Stimulated activated CD4-positive, alpha-beta T cell treated with anti-CD3 and anti-CD28 coated beads, Interleukin-12 subunit alpha, Interleukin-12 subunit beta, amount 100 ng/mL, for 48 hours (primary cell): Measurements from ENCODE around the gene APOL1.
"Not testable (repeated sequence)": the region's sequence is repeated elsewhere in the genome, so short reads cannot be mapped to it uniquely, and the experiment has no call there.

Experiments used
- DNase-seq, 3 donors: peaks; one replicate each; pipeline ENCODE4 v3.0.0-alpha.2; 2020; ENCODE audit warnings: low read depth in 2 of 3, low spot score in 1 of 3

The APOL1 gene

DNA sequence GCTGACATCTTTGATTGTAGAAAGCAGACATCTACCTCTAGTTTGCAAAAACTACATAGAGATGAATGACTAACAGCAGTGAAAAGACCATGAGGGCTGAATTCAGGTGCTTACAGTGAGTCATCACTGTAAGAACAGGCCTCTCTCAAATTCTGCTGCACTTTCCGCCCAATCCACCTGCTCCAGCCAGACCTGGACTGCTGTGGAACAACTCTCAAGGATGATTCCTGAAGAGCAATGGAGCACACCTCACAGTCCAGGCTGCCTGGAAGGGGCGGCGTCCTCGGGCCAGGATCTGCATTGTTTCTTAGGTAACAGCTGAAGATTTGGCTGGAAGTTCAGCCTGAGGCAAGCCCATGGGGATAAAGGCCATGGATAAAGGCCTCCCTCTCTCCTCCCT is 28.7 kb upstream of the APOL1 start:
- DNase-seq: no peak

DNA sequence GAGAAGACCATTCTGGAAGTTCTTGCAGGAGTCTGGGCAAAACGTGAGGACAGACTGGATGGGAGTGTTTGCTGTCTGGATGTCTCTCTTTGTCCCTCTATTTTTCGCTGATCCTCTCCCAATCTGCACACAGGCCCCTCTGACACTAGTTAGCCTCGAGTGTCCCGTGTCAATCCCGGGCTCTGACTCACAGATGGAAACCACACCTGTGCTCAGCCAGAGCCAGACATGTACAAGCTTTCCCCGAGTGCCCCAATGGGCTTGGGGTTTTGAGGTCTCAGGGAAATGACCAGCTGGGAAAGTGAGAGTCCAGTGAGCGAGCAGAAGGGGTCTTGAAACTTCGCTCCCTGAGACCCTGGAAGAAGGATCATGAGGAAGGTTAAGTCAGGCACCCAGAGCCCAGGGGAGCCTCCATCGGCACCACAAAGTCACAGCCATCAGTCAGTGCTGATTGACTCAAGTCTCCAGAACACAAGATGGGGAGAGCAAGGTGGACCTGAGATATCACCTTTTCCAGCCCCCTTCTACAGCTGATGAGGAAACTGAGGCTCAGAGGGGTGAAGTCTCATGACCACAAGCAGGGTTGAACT is 27.5 kb upstream of the APOL1 start:
- DNase-seq: no peak

DNA sequence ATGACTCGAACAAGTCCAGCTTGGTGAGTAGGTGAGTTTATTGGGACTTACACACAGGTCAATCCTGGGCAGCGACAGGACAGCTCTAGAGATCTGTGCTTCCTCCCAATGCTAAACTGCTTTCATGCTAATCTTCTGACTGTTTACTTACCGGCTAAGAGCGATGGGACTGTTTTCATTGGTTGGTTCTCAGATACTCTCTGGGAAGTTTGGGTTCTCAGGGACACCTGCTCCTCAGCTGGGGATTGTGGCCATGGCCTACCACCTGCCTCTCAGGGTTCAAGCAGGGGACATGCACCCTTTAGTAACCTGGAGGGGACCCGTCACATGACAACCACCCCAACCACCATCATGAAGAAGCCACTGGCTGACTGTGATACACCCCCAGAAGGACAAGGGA is 26.7 kb upstream of the APOL1 start:
- DNase-seq: no peak

DNA sequence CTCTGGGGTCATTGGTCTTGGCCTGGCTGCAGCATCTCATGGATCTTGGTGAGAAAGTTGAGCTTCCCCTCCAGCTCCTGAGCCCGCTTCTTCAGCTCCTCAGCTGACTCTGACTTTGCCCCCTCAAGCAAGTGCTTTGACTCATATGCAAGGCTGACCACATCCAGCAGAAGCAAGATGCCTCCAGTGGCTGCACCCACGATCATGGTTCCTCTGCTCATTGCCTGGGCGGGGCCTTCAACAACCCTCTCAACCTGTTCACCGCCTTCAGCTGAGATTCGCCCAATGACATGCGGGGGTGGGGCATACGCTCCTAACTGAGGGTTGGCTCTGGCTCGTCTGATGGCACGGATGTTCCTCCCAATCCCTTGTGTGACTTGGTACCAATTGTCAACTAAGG is 25.5 kb upstream of the APOL1 start:
- no peak for DNase-seq

DNA sequence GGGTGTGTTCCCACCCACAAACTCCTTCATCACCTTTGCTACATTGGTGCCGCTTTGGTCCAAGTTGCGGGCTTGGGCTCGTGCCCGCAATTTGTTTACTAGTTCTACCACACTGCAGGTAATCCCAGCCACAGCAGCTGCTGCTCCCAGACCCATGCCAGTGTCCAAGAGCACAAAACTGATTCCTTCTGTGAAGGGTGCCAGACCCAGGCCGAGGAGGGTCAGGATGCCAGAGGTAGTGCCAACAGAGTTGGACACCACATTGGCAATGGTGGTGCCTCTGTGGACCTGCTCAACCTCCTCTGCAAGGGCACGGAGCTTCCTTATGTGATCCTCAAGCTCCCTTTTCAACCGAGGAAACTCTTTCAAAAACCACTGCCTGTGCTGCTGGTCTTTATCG is 25.1 kb upstream of the APOL1 start:
- no peak for DNase-seq

DNA sequence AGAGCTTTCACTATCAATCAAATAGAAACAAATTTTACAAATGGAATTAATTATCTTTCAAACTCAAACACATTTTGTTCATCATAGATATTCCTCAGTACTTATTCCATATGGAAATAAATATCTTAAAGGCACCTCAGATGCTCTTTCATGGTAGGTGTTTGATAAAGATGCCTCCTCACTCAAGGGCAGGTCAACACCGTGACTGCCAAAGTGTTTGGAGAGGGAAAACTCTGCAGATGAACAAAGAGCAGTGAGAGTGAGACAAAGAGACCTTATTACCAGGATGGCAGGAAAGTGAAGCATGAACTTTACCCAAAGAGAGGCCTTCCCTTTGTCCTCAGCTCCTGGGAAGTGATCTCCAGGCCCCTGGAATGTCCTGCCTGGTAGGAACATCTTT is 24.6 kb upstream of the APOL1 start:
- not testable (repeated sequence) for DNase-seq

DNA sequence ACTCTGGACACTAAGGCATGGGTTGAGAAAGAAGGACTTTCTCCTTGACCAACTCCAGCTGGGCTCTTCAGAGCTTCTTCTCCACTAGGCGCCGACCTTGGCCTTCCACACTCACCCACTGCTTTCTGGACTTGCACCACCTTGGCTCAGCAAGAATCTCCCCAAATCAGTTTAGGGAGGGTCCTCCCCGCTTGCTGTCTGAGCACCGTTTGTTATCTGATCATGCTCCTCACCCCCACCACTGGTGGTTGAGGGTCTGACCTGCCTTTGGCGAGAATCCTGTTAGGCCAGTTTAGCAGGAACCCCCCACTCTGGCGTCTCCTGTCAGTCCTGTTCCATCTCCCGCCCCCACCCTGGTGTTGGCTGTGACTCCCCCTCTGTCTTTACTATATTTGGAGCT is 24.0 kb upstream of the APOL1 start:
- DNase-seq: no peak

DNA sequence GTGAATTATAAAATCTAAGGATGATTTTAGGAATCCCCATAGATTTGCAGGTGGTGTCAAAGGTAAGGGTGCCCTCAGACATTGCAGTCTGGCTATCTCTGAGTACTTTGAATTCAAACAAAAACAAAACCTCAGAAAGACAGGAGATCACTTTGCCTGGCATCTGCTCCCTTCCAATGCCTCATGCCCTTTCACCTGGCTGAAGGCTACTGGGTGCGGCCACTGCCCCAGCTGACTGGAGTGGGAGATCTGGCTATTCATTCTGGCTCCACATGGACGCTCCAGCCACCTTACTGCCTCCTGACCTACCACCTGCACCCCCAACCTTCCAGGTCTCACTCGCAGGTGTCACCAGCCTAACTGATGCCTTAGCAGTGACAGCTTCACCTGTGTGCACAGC is 23.3 kb upstream of the APOL1 start:
- DNase-seq: not testable (repeated sequence)

DNA sequence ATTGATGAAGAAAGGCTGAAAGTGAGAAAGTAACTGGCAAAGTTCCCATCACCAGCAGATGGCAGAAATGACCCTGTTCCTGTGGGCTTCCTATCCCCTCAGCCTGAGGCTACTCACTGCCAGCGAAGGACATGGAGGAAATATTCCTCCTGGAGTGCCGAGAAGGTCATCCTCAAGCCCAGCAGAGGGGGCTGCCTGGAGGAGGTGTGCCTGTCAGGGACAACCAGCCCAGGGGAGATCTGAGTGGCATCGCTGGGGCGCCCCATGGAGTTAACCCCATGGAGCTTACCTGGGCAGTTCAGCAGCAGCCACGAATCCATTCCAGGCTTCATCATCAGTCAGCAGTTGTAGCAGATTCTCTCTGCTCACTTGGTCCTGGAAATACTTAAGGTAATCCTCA is 21.9 kb upstream of the APOL1 start:
- not testable (repeated sequence) for DNase-seq

DNA sequence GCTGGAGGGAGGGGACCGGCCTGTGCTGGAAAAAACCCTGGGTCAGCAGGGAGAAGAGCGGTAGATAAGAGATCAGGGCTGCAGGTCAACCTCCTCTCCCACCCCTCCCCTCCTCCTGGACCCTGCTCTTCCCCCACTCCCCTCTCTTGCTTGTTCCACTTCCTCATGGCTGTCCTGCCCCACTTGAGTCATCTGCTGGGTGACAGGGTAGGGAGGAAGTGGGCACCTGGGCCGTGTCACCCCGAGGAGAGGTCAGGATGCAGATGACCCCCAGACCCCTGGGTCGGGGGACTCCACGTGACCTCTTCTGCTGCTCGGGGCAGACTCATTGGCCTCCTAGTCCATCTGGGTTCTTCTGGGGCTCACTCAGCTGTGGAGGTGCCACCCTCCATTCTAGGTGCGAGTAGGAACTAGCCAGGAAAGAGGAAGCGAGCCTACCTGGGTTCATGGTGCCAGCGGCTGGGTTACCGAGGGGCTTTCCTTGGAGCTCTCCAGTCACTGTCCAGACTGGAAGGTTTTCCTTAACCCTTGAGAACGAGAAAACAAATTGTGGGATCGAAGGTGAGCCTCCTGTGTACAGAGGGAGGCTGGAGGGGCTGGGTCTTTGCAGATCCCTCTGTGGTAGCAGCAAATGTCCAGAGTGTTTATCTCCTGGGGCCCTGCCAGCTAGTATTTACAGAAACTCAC is 20.1 kb upstream of the APOL1 start:
- DNase-seq: no peak

DNA sequence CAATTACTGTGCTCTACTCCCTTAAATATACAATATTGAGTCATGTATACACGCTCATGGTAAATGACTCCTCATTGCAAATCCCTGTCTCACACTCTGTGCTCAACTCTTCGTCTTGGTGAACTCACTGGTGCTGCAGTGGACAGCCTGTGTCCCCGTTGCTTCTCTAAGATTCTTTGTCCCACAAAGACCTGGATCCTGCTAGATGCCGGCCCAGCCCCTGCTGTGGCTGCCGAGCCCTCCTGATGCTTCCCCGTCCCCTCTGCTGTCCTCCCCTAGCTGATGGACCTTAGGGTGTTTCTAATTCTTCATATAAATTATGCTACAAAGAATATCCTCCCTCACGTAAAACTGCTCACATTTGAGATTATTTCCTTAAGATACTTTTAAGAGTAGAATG is 19.1 kb upstream of the APOL1 start:
- DNase-seq: no peak

DNA sequence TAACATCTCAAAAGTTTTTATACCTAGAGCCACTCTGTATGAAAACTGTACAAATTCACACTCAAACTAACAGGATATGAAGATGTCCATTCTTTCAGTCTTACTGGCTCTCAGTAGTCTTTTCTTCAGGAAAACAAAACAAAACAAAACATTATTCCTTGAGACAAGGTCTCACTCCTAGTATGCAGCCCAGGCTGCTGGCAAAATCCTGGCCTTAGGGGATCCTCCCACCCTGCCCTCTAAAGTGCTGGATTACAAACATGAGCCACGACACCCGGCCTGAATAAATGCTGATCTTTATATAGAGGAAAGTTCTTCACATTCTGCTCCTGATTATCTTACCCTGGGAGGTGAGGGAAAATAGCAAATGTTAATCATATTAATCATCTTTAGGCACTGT is 18.7 kb upstream of the APOL1 start:
- DNase-seq: no peak

DNA sequence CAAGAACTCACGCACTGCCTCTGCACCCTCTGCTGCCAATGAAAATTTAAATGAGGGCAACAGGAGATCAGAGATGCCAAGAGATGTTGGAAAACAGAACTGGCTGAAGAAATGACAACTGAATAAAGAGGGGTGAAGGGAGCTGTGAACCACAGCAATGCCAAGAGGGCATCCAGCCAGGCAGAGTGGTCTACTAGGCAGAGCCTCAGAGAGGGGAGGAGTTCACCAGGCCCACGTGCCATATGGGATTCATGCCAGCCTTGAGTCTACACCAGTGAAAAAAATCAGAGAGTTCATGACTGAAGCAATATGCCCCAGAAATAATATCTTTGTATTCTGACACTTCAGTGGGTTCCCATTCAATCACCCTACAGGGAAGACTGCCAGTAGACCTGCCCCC is 18.0 kb upstream of the APOL1 start:
- no peak for DNase-seq

DNA sequence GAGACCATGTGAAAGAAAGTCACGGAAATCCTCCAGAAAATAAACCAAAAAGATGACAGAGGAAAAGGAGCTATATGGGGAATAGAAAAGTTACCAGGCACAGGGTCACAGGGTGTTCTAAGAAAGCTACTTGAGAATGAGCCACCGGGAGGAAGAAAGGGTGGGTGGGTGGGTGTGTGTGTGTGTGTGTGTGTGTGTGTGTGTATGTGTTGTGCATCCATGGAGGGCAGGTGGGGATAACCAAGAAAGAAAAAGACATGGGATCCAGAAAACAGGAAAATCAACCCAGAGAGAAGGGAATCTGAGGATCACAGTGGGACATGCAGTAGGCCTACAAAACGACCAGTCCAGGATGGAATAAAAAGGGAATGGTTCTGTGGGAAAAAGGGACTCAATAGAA is 17.3 kb upstream of the APOL1 start:
- no peak for DNase-seq

DNA sequence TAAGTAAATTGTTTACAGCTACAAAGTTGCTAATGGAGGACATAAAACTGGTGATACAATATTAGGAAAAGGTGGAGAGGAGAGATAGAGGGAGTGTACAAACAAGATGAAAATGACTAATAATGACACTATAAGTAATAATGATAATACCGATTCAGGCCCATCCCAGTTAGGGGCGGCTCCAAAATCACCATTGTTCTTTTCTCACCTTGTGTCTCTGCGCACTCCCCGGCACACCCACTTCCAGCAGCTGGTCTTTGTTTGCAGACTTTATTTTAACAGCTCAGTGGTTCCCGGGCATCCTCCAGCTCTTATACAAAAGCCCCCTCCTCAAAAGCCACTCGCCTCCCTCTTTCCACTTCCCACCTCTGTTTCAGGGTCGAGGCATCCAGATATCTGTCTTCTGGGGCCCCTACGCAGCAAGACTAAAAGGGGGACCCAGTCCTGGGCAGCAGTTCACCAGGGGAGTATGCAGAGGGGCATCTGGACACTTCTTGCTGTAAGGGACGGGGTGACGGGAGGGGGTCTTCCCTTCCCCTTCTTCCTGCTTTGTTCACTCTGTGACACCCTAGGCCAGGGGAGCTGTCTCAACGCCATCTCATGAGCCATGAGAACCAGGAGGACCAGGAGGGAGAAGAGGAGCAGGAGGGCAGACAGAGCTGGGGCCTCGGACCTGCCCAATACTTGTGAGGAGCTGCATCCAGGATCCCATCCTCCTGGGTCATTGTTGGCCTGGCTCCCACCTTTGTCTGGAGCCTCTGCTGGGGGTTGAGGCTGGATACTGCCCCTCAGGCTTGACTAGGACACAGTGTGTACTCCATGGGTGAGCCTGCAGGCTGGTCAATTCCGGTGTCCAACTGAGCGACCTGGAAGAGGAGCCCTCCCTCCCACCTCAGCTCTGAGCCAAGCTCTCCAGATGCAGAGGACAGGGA is 16.3 kb upstream of the APOL1 start:
- DNase-seq: no peak

DNA sequence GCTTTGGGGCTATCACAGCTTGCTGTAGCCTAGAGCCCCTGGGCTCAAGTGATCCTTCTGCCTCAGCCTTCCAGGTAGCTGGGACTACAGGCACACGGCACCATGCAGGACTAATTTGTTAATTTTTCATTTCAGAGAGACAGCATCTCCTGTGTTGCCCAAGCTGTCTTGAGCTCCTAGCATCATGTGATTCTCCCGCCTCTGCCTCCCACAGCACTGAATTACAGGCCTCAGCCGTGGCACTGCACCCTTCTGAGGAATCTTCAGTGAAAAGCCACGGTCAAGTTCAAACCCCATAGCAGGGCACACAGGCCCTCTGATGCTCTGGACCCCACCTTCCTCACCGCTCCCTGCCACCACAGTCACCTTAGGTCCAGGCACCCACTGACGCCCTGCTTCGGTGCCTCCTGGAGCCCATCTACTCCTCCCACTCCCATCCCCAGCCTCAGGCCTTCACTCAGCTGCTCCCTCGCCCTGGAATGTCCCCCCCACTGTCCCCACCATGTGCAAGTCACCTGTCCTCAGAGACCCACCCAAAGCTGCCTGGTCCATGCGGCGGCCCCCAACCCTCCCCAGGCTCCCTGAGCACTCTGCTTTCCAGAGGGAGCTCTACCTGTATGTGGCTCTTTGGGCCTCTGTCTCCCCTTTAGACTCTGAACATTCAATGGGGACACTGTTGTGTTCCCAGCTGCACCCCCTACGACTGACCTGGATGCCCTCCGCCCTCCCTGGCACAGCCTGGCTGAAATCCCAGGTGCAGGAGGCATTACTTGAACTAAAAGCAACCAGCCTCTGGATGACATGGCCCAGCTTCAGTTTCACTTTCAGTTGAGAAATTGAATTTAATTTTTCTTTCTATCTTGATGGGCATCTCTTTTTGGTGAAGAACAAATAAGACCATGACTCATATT is 15.2 kb upstream of the APOL1 start:
- no peak for DNase-seq

DNA sequence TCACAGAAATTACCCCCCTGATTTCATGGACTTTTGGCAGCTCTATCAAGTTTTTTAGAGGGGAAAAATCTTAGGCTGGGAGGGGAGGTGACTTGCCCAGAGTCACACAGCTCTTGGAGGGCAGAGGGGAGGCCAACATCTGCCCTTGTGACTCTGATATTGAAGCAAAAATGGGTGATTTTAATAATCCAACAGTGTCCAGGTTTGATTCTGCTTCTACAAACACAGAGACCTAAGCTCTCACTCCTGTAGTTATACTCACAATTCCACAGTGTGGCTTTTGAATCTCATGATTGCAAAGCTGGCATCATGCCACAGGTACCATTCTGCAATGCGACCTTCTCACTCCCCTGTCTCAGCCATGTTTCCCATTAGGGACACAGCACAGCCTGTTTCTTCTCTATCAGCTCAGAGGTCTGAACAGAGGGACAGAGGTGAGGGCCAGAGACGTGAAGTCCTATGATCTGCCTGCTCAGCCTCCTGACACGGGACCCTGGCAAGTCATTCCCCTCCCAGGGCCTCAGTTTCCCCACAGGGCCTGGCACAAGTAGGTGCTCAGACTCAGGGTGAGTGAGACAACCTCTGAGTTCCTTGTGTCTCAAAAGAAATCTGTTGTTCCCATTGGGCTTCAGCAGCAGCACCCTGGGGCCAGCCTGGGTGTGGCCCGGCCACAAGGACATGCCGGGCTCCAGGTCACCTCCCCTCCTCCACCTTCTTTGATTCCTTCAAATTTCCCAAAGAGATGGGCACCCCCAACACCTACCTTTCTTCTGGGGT is 14.4 kb upstream of the APOL1 start:
- DNase-seq: no peak

DNA sequence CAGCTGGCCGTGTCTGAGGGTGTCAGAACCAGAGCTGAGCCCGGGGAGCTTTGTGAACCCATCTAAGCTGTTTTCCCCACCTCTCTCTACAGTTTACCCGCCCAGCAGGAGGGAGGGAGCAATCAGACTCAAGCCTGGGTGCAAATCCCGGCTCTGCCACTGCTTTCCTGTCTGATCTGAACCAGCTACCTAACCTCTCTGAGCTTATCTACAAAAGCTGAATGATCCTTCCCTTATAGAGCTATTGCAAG is 13.9 kb upstream of the APOL1 start:
- DNase-seq: no peak

DNA sequence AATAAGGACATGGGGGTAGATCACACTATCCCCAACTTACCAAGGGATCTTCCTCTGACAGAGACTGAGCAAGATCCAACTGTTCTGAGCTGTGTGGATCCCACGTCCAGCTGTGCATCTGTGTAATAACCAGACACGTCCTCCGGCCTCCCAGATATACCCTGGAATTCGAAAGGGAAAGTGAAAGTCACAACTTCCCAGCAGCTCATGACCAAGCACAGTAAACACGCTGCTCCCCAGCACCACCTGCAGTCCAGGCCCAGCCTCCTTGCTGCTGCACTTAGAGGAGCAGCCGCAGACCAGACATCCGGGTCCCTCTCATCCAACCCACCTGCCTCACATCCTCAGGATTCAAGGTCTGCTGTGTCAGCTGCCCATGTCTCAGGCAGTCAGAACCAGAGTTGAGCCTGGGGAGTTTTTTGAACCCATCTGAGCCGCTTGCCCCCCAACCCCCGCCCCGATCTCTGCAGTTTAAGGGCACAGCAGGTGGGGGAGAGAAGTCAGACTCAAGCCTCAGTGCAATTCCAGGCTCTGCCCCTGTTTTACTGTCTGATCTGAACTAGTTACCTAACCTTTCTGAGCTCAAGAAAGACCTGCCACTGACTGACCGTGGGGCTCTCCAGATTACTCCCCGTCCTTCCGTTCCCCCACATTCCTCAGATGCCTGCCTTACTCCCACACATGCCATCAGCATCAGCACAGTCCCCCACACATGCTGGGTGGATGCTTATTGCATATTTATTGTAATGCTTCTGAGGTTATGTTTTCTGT is 13.3 kb upstream of the APOL1 start, which contains the start of gene APOL2:
Gene APOL2, minus strand, starts transcription at position 127 of the 771 bp plus-strand sequence. CDS start 6,365 bp downstream, outside the sequence.
- DNase-seq: peak; percentile 77 to 87 (median 79)

DNA sequence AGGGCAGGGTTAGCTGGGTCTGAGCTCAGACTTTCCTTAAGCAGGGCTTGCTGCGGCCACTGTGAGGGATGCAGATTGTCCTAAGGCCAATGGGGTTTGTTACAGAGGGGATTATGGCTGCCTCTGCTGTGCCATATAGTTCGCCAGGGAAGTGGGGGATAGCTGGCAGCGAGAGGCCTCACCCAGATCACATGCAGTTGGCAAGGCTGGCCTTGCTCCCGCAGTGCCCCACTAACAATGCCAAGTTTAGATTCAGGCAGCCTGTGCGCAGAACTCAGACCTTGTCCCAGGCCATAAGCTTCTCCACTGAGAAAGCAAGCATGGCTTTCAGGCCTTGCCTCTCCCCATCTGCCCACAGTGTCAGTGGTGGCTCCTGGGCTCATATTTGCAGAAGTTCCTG is 8.9 kb upstream of the APOL1 start:
- no peak for DNase-seq
